Bronchial epithelial cell (primary cell): Measurements from ENCODE around the gene NTRK2. TPM values are rescaled to one million over a fixed set of nuclear protein-coding genes. Genes with fewer than 3 reads are reported as not detected.

Experiments
- DNase-seq: peaks from one replicate; pipeline ENCODE4 v3.0.0-alpha.2; 2010; ENCODE audit warnings: low read depth
- FAIRE-seq: peaks from 2 replicates; lab custom pipeline; 2011; peaks lifted over from hg19 to GRCh38; lab: Jason Lieb, UNC
- H3K27me3 ChIP-seq: 2 replicates; pipeline ENCODE4 v1.5.1; 2011; ENCODE audit warnings: low read length; ENCODE audit not compliant: control insufficient read depth, insufficient read depth
- H3K36me3 ChIP-seq: 2 replicates; pipeline ENCODE4 v1.5.1; 2011; ENCODE audit warnings: low read length; ENCODE audit not compliant: control insufficient read depth, insufficient read depth
- H3K4me3 ChIP-seq: 2 replicates; pipeline ENCODE4 v1.5.1; 2011; ENCODE audit warnings: mild to moderate bottlenecking, low read depth, low read length, control low read depth
- total RNA-seq: library from RNA; depleted of rRNA; stranded (reverse); fragments of >200 nt; gene quantifications from 2 replicates; pipeline ENCODE4 v1.2.1, GENCODE V29; 2014
- TF ChIP-seq, protein P1 (sequence below): IDR thresholded peaks from 2 replicates; pipeline ENCODE4 v1.5.1; 2011; ENCODE audit warnings: mild to moderate bottlenecking, moderate library complexity, low read length, control low read depth, inconsistent platforms; ENCODE audit not compliant: insufficient read depth, severe bottlenecking

Gene NTRK2
- total RNA-seq, 1 donor from 2014 or later = not detected

DNA sequence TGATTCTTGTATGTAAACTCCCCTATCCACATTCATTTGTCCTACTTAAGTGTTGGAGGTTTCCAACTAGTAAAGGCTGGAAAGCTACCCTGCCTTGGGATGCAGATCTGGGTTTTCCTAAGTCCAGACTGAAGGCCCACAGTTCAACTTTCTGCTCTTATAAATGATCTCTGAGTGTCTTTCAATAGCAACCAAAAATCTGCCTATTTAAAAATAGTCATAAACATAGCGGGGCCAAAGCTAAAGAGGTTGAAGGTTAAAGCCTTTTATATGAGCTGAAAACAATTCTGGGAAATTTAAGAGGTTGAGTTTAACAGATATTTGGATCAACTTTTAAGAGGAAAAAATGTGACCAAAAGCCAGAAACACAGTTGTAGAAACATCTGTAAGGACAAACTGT lies 87.2 kb downstream of the NTRK2 start:
- DNase-seq (no peak), FAIRE-seq (no peak)
- TF ChIP-seq, protein P1, sequence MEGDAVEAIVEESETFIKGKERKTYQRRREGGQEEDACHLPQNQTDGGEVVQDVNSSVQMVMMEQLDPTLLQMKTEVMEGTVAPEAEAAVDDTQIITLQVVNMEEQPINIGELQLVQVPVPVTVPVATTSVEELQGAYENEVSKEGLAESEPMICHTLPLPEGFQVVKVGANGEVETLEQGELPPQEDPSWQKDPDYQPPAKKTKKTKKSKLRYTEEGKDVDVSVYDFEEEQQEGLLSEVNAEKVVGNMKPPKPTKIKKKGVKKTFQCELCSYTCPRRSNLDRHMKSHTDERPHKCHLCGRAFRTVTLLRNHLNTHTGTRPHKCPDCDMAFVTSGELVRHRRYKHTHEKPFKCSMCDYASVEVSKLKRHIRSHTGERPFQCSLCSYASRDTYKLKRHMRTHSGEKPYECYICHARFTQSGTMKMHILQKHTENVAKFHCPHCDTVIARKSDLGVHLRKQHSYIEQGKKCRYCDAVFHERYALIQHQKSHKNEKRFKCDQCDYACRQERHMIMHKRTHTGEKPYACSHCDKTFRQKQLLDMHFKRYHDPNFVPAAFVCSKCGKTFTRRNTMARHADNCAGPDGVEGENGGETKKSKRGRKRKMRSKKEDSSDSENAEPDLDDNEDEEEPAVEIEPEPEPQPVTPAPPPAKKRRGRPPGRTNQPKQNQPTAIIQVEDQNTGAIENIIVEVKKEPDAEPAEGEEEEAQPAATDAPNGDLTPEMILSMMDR = no peak
- Histone ChIP-seq H3K4me3 (no peak overlapping the region), H3K27me3 (no peaks in the 10 kb centered on the region), H3K36me3 (no peaks in the 10 kb centered on the region)

DNA sequence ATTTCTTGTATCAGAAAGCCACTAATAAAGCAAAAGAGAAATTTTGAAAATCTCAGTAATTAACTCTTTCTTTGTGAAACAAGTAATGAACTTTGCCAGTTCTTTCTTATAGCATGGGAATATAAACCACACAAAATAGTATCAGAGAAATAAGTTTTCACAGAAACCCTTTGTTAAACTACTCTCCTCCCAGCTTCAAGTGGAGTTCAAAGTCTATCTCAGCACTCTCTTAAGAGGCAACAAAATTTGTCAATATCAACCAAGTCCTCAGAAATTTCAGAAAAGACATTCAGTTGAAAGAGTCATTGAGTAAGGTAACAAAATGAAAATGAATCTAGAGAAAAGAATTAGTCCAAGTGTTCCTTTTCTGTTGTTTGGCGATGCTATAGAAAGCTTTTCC lies 89.3 kb downstream of the NTRK2 start:
- Histone ChIP-seq H3K4me3 (no peak overlapping the region), H3K27me3 (no peaks in the 10 kb centered on the region), H3K36me3 (no peaks in the 10 kb centered on the region)
- FAIRE-seq (no peak), DNase-seq (no peak)
- TF ChIP-seq, protein P1 = no peak

DNA sequence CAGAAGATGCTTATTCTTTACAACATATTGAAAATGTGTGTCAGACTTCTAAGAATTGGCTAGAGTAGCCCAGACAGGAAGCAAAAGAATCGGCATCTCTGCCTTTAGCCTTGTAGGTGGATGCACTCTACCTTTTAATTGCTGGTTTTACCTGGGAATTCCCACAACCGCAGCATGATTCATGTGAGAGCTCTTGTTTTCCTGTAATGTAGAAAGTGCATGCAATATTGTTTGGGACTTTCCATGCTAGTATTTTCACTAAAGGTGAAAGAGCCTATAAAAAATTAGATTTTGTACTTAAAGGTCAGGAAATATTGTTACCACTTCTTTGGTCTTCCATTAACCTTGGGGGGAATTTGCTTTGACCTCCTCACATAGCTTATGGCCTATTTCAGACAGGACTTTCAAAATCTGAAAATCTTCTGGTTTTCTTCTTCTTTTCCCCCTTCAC lies 89.8 kb downstream of the NTRK2 start:
- FAIRE-seq = no peak

GRCh38 chr9:84759804-84760203 lies 90.3 kb downstream of the NTRK2 start:
- DNase-seq (no peak), FAIRE-seq (no peak)
- Histone ChIP-seq H3K36me3 (no peaks in the 10 kb centered on the region), H3K27me3 (no peaks in the 10 kb centered on the region), H3K4me3 (no peak overlapping the region)
- TF ChIP-seq, protein P1 = no peak

More for the DNA sequence above, 89.8 kb downstream of the NTRK2 start:
- Histone ChIP-seq H3K36me3 (no peaks in the 10 kb centered on the region), H3K27me3 (no peaks in the 10 kb centered on the region), H3K4me3 (no peak overlapping the region)
- TF ChIP-seq, protein P1 = no peak
- DNase-seq = peak; percentile 92

- TF ChIP-seq, protein P1 = no peak
- DNase-seq = no peak
- H3K27me3 ChIP-seq = no peaks in the 10 kb centered on the region
- H3K4me3 ChIP-seq = no peak overlapping the region
- H3K36me3 ChIP-seq = no peaks in the 10 kb centered on the region
- FAIRE-seq = no peak
Observed at GRCh38 chr9:84761137-84761808, 91.7 kb downstream of the NTRK2 start.

- Histone ChIP-seq H3K27me3 (no peaks in the 10 kb centered on the region), H3K4me3 (no peak overlapping the region), H3K36me3 (no peaks in the 10 kb centered on the region)
- peak; percentile 43 for DNase-seq
- no peak for FAIRE-seq
- TF ChIP-seq, protein P1 = no peak
Observed at GRCh38 chr9:84772511-84772910, 103.0 kb downstream of the NTRK2 start.
